IMR-90 (cell line): ENCODE data around the gene FAR2. TPM values are rescaled to one million over a fixed set of nuclear protein-coding genes. Genes with fewer than 3 reads are reported as not detected.
A peak's percentile ranks its signal among the peaks of the same experiment; 100 is the strongest.

Experiments
- ATAC-seq: fragments of 200-7000 bp; cut with Tn5 transposase; 2 replicates; pipeline ENCODE4 v1.9.1; 2020; ENCODE audit warnings: low read depth, mild to moderate bottlenecking, moderate library complexity
- BruUV-seq: library from RNA; stranded (reverse); fragments of 400-500 nt; replicated peaks from 2 replicates; lab custom pipeline; 2021; lab: Mats Ljungman, UMichigan
- CTCF ChIA-PET: fragments of 300-600 bp; formaldehyde crosslinking; extraction: SDS; loops from one replicate; lab custom pipeline; 2021; ENCODE audit warnings: antibody characterized with exemption; lab: Yijun Ruan, JAX
- POLR2A ChIA-PET: fragments of 300-600 bp; sonication (Branson Sonifier 250); formaldehyde crosslinking; loops from one replicate; lab custom pipeline; 2022; ENCODE audit warnings: antibody characterized with exemption; ENCODE audit not compliant: unreplicated experiment; lab: Charles Lee
- DNase-seq: peaks from one replicate; pipeline ENCODE4 v3.0.0; 2013
- H2AFZ ChIP-seq: replicated peaks from 2 replicates; pipeline ENCODE3; 2013; ENCODE audit warnings: low read length, mild to moderate bottlenecking; ENCODE audit not compliant: poor library complexity
- H2AK5ac ChIP-seq: 2 replicates; pipeline ENCODE4 v1.6.1; 2013; ENCODE audit warnings: low read depth, low read length, inconsistent platforms
- H2AK9ac ChIP-seq: replicated peaks from 2 replicates; pipeline ENCODE3; 2013; ENCODE audit warnings: mild to moderate bottlenecking, low read depth, low read length, moderate library complexity; ENCODE audit not compliant: poor library complexity
- H2BK120ac ChIP-seq: 2 replicates; pipeline ENCODE4 v1.6.1; 2013; ENCODE audit warnings: low read depth, low read length, inconsistent platforms
- H2BK15ac ChIP-seq: 3 replicates; pipeline ENCODE4 v1.6.1; 2013; ENCODE audit warnings: low read depth, low read length, inconsistent platforms
- H2BK20ac ChIP-seq: 2 replicates; pipeline ENCODE4 v1.6.1; 2013; ENCODE audit warnings: low read depth, mild to moderate bottlenecking, inconsistent platforms, low read length, moderate library complexity
- H2BK5ac ChIP-seq: 2 replicates; pipeline ENCODE4 v1.6.1; 2013; ENCODE audit warnings: mild to moderate bottlenecking, low read depth, low read length, inconsistent platforms; ENCODE audit not compliant: poor library complexity, severe bottlenecking
- H3K14ac ChIP-seq: replicated peaks from 2 replicates; pipeline ENCODE4 v1.6.1; 2013; ENCODE audit warnings: low read depth, low read length, inconsistent platforms
- H3K18ac ChIP-seq: 2 replicates; pipeline ENCODE4 v1.6.1; 2013; ENCODE audit warnings: low read depth, low read length, control low read depth
- H3K23ac ChIP-seq: 2 replicates; pipeline ENCODE4 v1.6.1; 2013; ENCODE audit warnings: low read depth, low read length, inconsistent platforms
- H3K27ac ChIP-seq: 2 replicates; pipeline ENCODE4 v1.5.1; 2013; ENCODE audit warnings: mild to moderate bottlenecking, control low read depth, low read length; ENCODE audit not compliant: insufficient read depth
- H3K27me3 ChIP-seq: 2 replicates; pipeline ENCODE4 v1.6.1; 2013; ENCODE audit warnings: low read length; ENCODE audit not compliant: control insufficient read depth, insufficient read depth
- H3K36me3 ChIP-seq: 2 replicates; pipeline ENCODE4 v1.6.1; 2013; ENCODE audit warnings: low read length, mixed read lengths; ENCODE audit not compliant: control insufficient read depth, insufficient read depth
- H3K4ac ChIP-seq: 2 replicates; pipeline ENCODE4 v1.6.1; 2013; ENCODE audit warnings: low read depth, low read length, inconsistent platforms
- H3K4me1 ChIP-seq: 2 replicates; pipeline ENCODE4 v1.6.1; 2013; ENCODE audit warnings: low read length, mixed read lengths; ENCODE audit not compliant: control insufficient read depth, insufficient read depth
- H3K4me2 ChIP-seq: 2 replicates; pipeline ENCODE4 v1.6.1; 2013; ENCODE audit warnings: low read depth, mild to moderate bottlenecking, control low read depth, low read length, moderate library complexity
- H3K4me3 ChIP-seq: 2 replicates; pipeline ENCODE4 v1.5.1; 2013; ENCODE audit warnings: low read depth, mild to moderate bottlenecking, control low read depth, low read length, moderate library complexity; ENCODE audit not compliant: insufficient read depth
- H3K56ac ChIP-seq: 2 replicates; pipeline ENCODE4 v1.6.1; 2013; ENCODE audit warnings: low read length, inconsistent platforms; ENCODE audit not compliant: insufficient read depth; ENCODE audit errors: extremely low read depth
- H3K79me1 ChIP-seq, 2 experiments: 2 replicates each; pipeline ENCODE4 v1.6.1; 2013; ENCODE audit warnings: low read length in 2 of 2, inconsistent platforms in 1 of 2, low read depth in 1 of 2
- H3K9ac ChIP-seq: 2 replicates; pipeline ENCODE4 v1.6.1; 2013; ENCODE audit warnings: low read depth, low read length, control low read depth
- H3K9me1 ChIP-seq: 2 replicates; pipeline ENCODE4 v1.6.1; 2013; ENCODE audit warnings: low read length, inconsistent platforms; ENCODE audit not compliant: insufficient read depth
- H3K9me3 ChIP-seq: 2 replicates; pipeline ENCODE4 v1.6.1; 2013; ENCODE audit warnings: low read length; ENCODE audit not compliant: control insufficient read depth, insufficient read depth
- H4K20me1 ChIP-seq: 2 replicates; pipeline ENCODE4 v1.6.1; 2013; ENCODE audit warnings: low read length, inconsistent platforms; ENCODE audit not compliant: insufficient read depth
- H4K5ac ChIP-seq: 2 replicates; pipeline ENCODE4 v1.6.1; 2013; ENCODE audit warnings: mild to moderate bottlenecking, low read depth, low read length, control low read depth
- H4K8ac ChIP-seq, 2 experiments: 2 replicates each; pipeline ENCODE4 v1.6.1; 2013; ENCODE audit warnings: low read depth in 2 of 2, low read length in 2 of 2, control low read depth in 1 of 2, inconsistent platforms in 1 of 2
- H4K91ac ChIP-seq: 2 replicates; pipeline ENCODE4 v1.6.1; 2013; ENCODE audit warnings: low read depth, low read length, inconsistent platforms; ENCODE audit not compliant: insufficient read depth
- CTCF ChIP-seq: conservative IDR thresholded peaks from 2 replicates; pipeline ENCODE4 v1.5.1; 2012; ENCODE audit warnings: mild to moderate bottlenecking, low read depth, low read length, improper control_type of control experiment
- ELK1 ChIP-seq: fragments of 150-350 bp; IDR thresholded peaks from 2 replicates; pipeline ENCODE4 v1.6.1; 2016; ENCODE audit warnings: low read depth, mild to moderate bottlenecking, low read length, moderate library complexity, borderline replicate concordance
- FOS ChIP-seq: fragments of 150-350 bp; IDR thresholded peaks from 2 replicates; pipeline ENCODE4 v1.6.1; 2016; ENCODE audit warnings: low read depth, low read length
- MAFK ChIP-seq: IDR thresholded peaks from 2 replicates; pipeline ENCODE4 v1.6.1; 2012; ENCODE audit warnings: low read depth, low read length, improper control_type of control experiment
- USF2 ChIP-seq: fragments of 150-350 bp; IDR thresholded peaks from 2 replicates; pipeline ENCODE4 v1.6.1; 2017; ENCODE audit warnings: mild to moderate bottlenecking, antibody characterized with exemption, low read length, low read depth
- WGBS, 2 experiments: methylation state at CpG; one replicate each; pipeline versions ENCODE4 v1.1.5 to v1.1.7; 2013; ENCODE audit warnings: missing lambda C conversion rate in 2 of 2; ENCODE audit not compliant: insufficient read length in 1 of 2; ENCODE audit errors: extremely low coverage in 2 of 2; 5-methylcytosine and 5-hydroxymethylcytosine counted together
- dilution Hi-C: fragments of 300-500 bp; cut with HindIII; formaldehyde crosslinking; loops from one replicate; pipeline ENCODE4 v1.14.3; 2018; ENCODE audit warnings: low sequenced_read_pairs; ENCODE audit not compliant: unreplicated experiment
- in situ Hi-C: fragments of 300-500 bp; cut with MboI; formaldehyde crosslinking; loops from 3 replicates; pipeline ENCODE4 v1.14.3; 2019; ENCODE audit warnings: low sequenced_read_pairs, inconsistent platforms, mixed read lengths
- intact Hi-C: fragments of 100-400 bp; cut with micrococcal nuclease; formaldehyde crosslinking; loops from 2 replicates; pipeline ENCODE4 v1.10.0; 2022
- polyA plus RNA-seq, 3 experiments: library from polyadenylated mRNA; depleted of rRNA; stranded (reverse); fragments of >200 nt; gene quantifications; 2 replicates each; pipeline ENCODE4 v1.2.3, GENCODE V29; 2012; ENCODE audit warnings: low replicate concordance in 1 of 3
- total RNA-seq: library from RNA; depleted of rRNA; stranded (reverse); fragments of >200 nt; gene quantifications from 2 replicates; pipeline ENCODE4 v1.2.3, GENCODE V29; 2012

Gene FAR2
- total and polyA plus RNA-seq, 2 of the 4 experiments (the other 2 are of a cell fraction) = 1.1 to 2.0 TPM

- H2BK5ac ChIP-seq = no peak overlapping the region
- H3K4me3 ChIP-seq = no peak overlapping the region
- no peak overlapping the region for H2BK20ac ChIP-seq
- peak; percentile 33 for DNase-seq
- ATAC-seq = no peak
- no TSS peak for BruUV-seq
- in situ Hi-C loops (no loop called here), dilution Hi-C loops (no loop called here), intact Hi-C loops (no loop called here)
- no peak overlapping the region for H4K91ac ChIP-seq
- H2BK15ac ChIP-seq = no peak overlapping the region
- H3K9me1 ChIP-seq = no peaks in the 10 kb centered on the region
- no peaks in the 10 kb centered on the region for H3K27me3 ChIP-seq
- H2AFZ ChIP-seq = no peak overlapping the region
- H2BK120ac ChIP-seq = no peak overlapping the region
- CTCF ChIA-PET = no interaction called here
- no peak overlapping the region for H4K5ac ChIP-seq
- H2AK5ac ChIP-seq = no peak overlapping the region
- no peaks in the 10 kb centered on the region for H3K4me1 ChIP-seq
- H3K4ac ChIP-seq = no peak overlapping the region
- no peak overlapping the region for H2AK9ac ChIP-seq
- no peaks in the 10 kb centered on the region for H4K20me1 ChIP-seq
- H3K36me3 ChIP-seq = no peaks in the 10 kb centered on the region
- H3K14ac ChIP-seq = no peak overlapping the region
- no peak overlapping the region; the same call in 1 of the 2 replicates for H3K23ac ChIP-seq
- WGBS, 2 experiments = no CpG with 5 or more reads among the region's 1 CpG
- H4K8ac ChIP-seq = no peak overlapping the region
- no peak overlapping the region for H3K27ac ChIP-seq
- H3K9ac ChIP-seq = no peak overlapping the region
- H3K4me2 ChIP-seq = no peak overlapping the region; the same call in 1 of the 2 replicates
- no peaks in the 10 kb centered on the region for H3K9me3 ChIP-seq
- H3K56ac ChIP-seq = no peak overlapping the region
- H3K79me1 ChIP-seq = no peaks in the 10 kb centered on the region
- TF ChIP-seq CTCF (no peak), FOS (no peak), MAFK (no peak), ELK1 (no peak), USF2 (no peak)
- no peak overlapping the region for H3K18ac ChIP-seq
- POLR2A ChIA-PET = no interaction called here
Measured at GRCh38 chr12:29157486-29157946, 8.4 kb downstream of the FAR2 start.
